ENCODE results near the gene CNTNAP1. TPM values are rescaled to one million over a fixed set of nuclear protein-coding genes. Genes with fewer than 3 reads are reported as not detected.

CNTNAP1 gene
- total RNA-seq, 6 experiments from 2014 or later, result 26.0 to 43.7 (median 37.7) TPM

- H3K4me1 Mint-ChIP-seq (ENCODE audit: low read depth), result peaks cover 6% of the 10 kb centered on the region
- no peak overlapping the region for H3K27ac Mint-ChIP-seq
- no peak overlapping the region for H3K4me3 Mint-ChIP-seq
- peaks cover 14% of the 10 kb centered on the region for H3K27me3 Mint-ChIP-seq (ENCODE audit: insufficient read depth)
- H3K9me3 Mint-ChIP-seq, result no peaks in the 10 kb centered on the region
- no peak for TF ChIP-seq CTCF (IDR thresholded peaks at IDR 0.05)
- no peaks in the 10 kb centered on the region for H3K36me3 Mint-ChIP-seq (ENCODE audit: low read depth)
- no peak for DNase-seq
Observed at GRCh38 chr17:42647778-42648177, 34.6 kb upstream of the CNTNAP1 start.

GRCh38 chr17:42651392-42651791, 30.9 kb upstream of the CNTNAP1 start:
- no peaks in the 10 kb centered on the region for H3K36me3 Mint-ChIP-seq (ENCODE audit: low read depth)
- TF ChIP-seq CTCF (IDR thresholded peaks at IDR 0.05), result no peak
- H3K27me3 Mint-ChIP-seq (ENCODE audit: insufficient read depth), result peaks cover 7% of the 10 kb centered on the region
- H3K9me3 Mint-ChIP-seq, result no peaks in the 10 kb centered on the region
- peaks cover 39% of the 10 kb centered on the region for H3K4me1 Mint-ChIP-seq (ENCODE audit: low read depth)
- no peak overlapping the region for H3K27ac Mint-ChIP-seq
- DNase-seq, result no peak
- no peak overlapping the region for H3K4me3 Mint-ChIP-seq

GRCh38 chr17:42653179-42654124, 28.9 kb upstream of the CNTNAP1 start:
- Mint-ChIP-seq H3K4me1 (ENCODE audit: low read depth) (peaks cover 52% of the 10 kb centered on the region), H3K27me3 (ENCODE audit: insufficient read depth) (peaks cover 6% of the 10 kb centered on the region), H3K4me3 (peak overlapping the region; percentile 84), H3K36me3 (ENCODE audit: low read depth) (no peaks in the 10 kb centered on the region), H3K27ac (peak overlapping the region; percentile 81), H3K9me3 (no peaks in the 10 kb centered on the region)
- no peak for TF ChIP-seq CTCF (IDR thresholded peaks at IDR 0.05)
- peak; percentile 69 for DNase-seq

GRCh38 chr17:42655528-42655927, 26.8 kb upstream of the CNTNAP1 start:
- Mint-ChIP-seq H3K9me3 (no peaks in the 10 kb centered on the region), H3K4me1 (ENCODE audit: low read depth) (peaks cover 66% of the 10 kb centered on the region), H3K27me3 (ENCODE audit: insufficient read depth) (peaks cover under 1% of the 10 kb centered on the region; the same call in 1 of the 2 replicates), H3K4me3 (peak overlapping the region; percentile 37), H3K27ac (peak overlapping the region; percentile 72), H3K36me3 (ENCODE audit: low read depth) (no peaks in the 10 kb centered on the region)
- TF ChIP-seq CTCF (IDR thresholded peaks at IDR 0.05), result no peak
- DNase-seq, result peak; percentile 64

- Mint-ChIP-seq H3K4me1 (ENCODE audit: low read depth) (peaks cover 74% of the 10 kb centered on the region), H3K27me3 (ENCODE audit: insufficient read depth) (no peaks in the 10 kb centered on the region), H3K27ac (no peak overlapping the region), H3K36me3 (ENCODE audit: low read depth) (peaks cover 3% of the 10 kb centered on the region; the same call in 1 of the 2 replicates), H3K9me3 (no peaks in the 10 kb centered on the region), H3K4me3 (peak overlapping the region; percentile 13; the same call in 1 of the 2 replicates)
- TF ChIP-seq CTCF (IDR thresholded peaks at IDR 0.05), result no peak
- no peak for DNase-seq
Observed at GRCh38 chr17:42657824-42658588, 24.3 kb upstream of the CNTNAP1 start.
